NCI-H748 (cell line): ENCODE data around the gene MOB3B.
"Not testable (repeated sequence)": the region's sequence is repeated elsewhere in the genome, so short reads cannot be mapped to it uniquely, and the experiment has no call there.

Experiments used
- DNase-seq: peaks from one replicate; lab custom pipeline; 2025; ENCODE audit not compliant: unreplicated experiment; lab: John Stamatoyannopoulos, UW

The MOB3B gene

DNA sequence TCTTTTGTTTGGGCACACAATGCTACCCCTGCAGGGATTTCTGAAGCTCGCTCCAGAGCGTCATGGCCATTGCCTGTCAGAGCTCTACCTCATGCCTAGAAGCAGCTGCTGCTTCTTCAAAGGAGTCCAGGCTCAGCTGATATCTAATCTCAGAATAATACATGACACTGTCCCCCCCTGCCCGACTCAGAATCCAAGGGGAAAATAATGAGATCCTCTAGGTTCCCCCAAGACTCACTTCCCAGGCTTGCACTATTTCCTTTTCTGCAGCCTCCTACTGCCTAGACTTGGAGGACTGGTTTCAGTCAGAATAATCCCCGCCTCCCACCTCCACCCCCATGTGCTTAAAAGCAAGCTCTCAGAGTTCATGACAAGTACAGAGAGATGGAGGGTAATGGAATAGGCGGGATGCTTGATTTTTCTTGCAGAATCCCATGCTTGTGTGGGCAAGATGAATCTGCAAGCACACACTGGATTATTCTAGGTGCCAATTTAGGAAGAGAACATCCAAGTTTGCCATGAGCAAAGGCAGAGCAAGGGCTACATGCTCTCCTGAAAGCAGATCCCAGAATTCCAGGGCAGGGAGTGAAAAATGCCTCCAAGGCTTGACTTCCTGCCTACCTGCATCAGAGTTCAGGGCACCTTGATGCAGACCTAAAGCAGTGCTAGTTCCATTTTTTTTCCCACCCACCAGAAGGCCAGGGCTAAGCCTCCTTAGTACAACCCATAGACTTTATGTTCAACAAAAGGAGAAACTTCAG is 102.9 kb downstream of the MOB3B start:
- peak; percentile 77 for DNase-seq

DNA sequence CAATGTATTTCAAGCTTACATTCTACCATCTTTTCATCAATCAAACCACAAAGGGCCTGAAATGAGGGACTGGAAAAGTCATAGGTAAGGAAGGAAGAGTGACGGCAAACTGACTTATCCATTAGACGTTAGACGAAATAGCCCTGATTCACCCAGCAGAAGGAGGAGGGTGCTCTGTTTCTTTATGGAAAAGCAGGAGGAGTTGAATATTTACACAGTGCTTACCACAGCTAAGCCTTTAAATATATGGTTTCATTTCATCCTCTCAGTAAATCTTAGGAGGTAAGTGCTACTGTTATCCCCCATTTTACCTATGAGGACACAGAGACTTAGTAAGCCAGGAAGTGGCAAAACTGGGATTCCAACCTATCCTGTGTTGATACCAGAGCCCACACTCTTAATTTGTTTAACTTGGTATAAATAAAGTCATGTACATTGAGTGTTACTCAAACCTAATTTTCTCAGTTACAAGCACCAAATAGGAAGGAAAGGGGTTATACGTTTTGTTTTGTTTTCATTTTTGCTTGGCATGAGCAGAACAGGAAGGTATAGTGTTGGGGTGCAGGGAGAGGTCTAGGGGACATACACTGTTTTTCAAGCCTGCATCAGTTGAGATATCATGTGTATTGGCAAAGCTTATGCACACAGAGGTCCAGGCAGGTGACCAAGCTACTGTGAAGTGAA is 103.6 kb downstream of the MOB3B start:
- no peak for DNase-seq

- no peak for DNase-seq
Observed at GRCh38 chr9:27423915-27424710, 105.5 kb downstream of the MOB3B start.

DNA sequence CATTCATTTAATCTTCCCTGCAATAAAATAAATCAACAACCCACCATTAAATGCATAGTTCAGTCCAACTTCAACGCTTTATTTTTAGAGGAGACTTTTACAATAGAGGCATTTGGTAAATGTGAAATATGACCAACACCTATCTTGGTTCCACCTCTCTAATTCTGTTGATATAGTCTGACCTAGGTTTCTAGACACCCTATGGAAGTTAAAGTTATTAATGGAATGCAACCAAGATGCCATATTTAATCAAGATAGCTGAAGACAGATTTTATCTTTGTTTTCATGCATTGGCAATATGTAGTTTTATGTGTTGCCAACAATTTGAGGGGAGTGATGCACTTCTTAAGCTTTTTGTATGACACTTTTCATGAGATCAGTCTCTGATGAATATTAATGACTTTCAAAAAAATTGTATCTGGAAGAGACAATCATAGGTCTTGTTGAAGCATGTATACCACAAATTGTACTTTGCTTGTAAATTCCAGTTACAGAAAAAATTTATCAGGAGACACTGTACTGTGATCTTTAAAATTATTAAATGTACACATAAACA is 107.3 kb downstream of the MOB3B start:
- DNase-seq = no peak

GRCh38 chr9:27421577-27421976 is 108.0 kb downstream of the MOB3B start:
- no peak for DNase-seq

- DNase-seq = not testable (repeated sequence)
Observed at GRCh38 chr9:27419558-27419957, 110.1 kb downstream of the MOB3B start.

DNA sequence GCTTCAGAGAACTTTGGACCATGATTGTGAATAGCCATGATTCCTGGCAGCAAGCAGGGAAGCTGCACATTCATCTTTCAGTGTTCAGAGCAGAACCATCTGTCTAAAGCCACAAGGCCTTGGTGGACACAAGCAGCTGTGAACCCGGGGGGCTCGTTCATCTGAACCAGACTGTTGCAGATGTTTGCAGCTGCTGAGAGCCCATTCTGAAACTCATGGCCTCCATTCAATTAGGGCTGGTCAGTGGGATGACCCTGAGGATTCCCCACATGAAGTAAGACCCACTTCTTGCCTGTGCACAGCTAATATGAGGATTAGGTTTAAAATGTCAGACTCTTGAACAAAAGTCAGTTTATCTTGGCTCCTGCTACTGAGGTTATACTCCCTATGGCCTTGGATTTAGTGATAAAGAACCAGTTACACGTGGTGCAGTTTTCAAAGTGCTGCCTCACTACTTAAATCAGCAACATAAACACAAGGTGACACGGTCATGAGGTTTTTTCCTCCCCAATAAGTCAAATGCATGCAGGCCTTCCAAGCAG is 115.3 kb downstream of the MOB3B start:
- no peak for DNase-seq

DNA sequence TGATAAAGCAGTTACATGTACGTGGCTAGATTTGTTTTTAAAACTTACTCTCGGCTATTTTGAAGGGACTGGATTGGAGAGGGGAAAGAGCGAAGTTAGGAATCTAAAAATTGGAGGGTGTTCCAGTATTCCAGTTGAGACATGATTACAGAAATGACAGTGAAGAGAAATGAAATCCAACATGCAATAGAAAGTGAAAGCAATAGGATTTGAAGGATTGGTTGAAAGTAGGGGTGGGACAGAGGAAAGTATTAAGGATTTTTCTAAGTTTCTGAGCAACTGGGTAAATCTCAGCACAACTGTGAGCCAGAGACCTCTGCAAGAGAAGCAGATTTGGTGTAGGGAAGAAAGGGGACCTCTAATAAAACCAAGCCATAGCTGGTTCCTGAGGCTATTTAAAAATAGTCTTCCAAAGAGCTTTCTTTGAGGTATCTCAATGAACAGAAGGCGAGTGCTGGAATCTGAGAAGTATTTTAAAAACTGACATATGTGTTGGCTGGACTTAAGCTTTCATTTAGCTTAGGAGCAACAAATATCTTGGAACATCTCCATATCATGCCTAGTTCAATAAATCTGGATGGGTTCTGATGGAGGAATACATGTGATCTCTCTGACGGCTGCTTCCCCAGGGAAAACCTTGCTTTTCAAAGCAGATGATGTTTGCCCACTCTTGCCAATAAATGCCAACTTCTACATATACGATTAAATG is 115.9 kb downstream of the MOB3B start:
- DNase-seq = no peak

DNA sequence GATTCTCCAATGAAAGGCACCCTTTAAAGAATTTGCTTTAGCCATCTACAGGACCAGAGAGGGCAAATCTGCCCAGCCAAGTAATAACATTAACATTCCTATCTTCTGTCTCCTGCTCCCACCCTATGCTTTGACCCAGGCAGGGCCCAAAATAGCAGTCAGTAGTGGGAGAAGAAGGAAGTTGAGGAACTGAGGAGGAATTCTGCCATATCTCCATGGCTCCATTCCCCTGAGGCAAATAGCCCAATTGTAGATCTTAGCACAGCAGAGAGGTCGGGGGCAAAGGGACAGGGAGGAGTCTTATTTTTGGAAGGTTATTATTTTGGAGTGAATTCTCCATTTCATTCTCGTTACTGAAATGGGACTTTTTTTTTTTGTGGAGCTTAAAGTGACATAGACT is 116.7 kb downstream of the MOB3B start:
- DNase-seq = no peak

GRCh38 chr9:27412081-27412480 is 117.5 kb downstream of the MOB3B start:
- no peak for DNase-seq

- DNase-seq = no peak
Observed at GRCh38 chr9:27408482-27408881, 121.1 kb downstream of the MOB3B start.

GRCh38 chr9:27408001-27408400 is 121.6 kb downstream of the MOB3B start:
- no peak for DNase-seq

GRCh38 chr9:27407491-27407890 is 122.1 kb downstream of the MOB3B start:
- DNase-seq = no peak

- DNase-seq = no peak
Observed at GRCh38 chr9:27404661-27405060, 125.0 kb downstream of the MOB3B start.

- DNase-seq = no peak
Observed at GRCh38 chr9:27402626-27403025, 127.0 kb downstream of the MOB3B start.

DNA sequence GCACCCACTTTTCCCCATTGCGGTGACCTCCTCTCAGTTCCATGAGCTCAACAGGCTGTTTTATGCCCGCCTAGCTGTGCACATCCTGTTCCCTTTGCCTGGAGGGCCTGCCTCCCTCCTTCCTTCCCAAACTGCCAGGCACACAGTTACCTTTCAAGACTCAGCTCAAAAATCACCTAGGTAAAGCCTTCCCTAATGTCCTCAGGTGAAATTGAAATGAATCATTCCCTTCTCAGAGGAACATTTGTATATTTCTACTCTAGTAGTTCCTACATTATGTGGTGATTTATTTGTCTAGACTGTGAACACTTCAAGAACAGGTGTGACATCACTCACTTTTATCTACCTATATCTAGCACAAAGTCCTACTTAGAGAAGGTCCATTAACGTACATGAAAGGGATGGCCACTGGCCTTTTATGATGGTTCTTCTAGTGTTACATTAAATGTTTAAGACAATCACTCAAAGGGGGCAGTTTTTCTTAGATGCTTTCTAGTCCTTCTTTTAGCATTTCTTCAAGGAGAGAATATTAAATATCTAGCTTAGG is 129.2 kb downstream of the MOB3B start:
- no peak for DNase-seq

GRCh38 chr9:27398982-27399653 is 130.5 kb downstream of the MOB3B start:
- DNase-seq = peak; percentile 15

DNA sequence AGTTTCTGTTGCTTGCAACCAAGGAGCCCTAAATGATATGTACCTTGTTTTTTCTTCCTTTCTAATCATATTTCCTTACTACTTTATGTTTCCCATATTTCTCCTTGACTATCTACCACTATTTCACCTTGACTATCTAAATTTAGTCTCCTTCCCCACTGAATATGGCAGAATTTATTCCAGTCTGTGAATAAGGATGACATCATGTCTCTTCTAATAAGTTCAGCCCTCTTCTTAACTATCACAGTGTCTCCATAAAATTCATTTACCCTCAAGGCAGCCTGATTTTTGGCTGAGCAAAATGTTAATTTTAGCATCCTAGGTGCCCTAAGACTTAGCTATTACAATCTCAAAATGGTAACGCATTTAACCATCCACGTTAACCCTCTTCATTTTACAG is 133.1 kb downstream of the MOB3B start:
- DNase-seq = no peak

DNA sequence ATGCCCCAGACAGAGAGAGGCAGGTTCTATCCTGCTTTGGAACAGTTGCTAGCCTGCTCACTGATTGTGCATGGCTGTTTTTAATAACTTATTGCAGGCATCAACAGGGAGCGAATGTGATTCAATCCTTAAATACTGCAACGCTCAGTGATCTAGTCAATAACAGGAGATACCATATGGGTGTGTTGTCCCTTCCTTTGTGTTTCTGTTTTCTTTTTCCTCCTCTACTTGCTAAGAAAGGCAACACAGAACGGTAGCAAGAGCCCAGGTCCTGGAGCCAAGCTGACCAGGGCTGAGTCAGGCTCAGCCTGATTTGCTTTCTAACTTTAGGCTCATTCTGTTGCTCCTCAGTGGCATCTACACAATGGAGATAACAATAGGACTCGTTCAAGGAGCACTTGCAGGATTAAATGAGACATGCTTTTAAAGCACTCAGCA is 134.1 kb downstream of the MOB3B start:
- DNase-seq = peak; percentile 54

GRCh38 chr9:27394826-27395201 is 134.8 kb downstream of the MOB3B start:
- DNase-seq = no peak
